Caki2 (cell line): ENCODE data around the gene TAOK2. TPM values are rescaled to one million over a fixed set of nuclear protein-coding genes. Genes with fewer than 3 reads are reported as not detected.

Experiments
- DNase-seq: peaks from one replicate; pipeline ENCODE4 v3.0.0-alpha.2; 2015; ENCODE audit warnings: low read depth
- in situ Hi-C: cut with HindIII; loops from 2 replicates; pipeline ENCODE4 v1.10.0; 2016; ENCODE audit warnings: low sequenced_read_pairs, low pct_unique_long_range_greater_than_20kb, mixed read lengths
- total RNA-seq: library from RNA; depleted of rRNA; stranded (reverse); fragments of >200 nt; shearing (Covaris generic); gene quantifications from 2 replicates; pipeline ENCODE4 v1.2.3, GENCODE V29; 2014; ENCODE audit warnings: low replicate concordance

Gene TAOK2
- total RNA-seq, 1 experiment from 2014 or later = 57.0 TPM

- peak; percentile 95 for DNase-seq
- in situ Hi-C loops = no loop called here
Measured at GRCh38 chr16:29961479-29962343, 12.0 kb upstream of the TAOK2 start, which contains the start of gene TMEM219. TSS of gene TMEM219 (plus strand) at chr16:29962079. CDS start at chr16:29963144, 1,065 bp downstream.

- no peak for DNase-seq
- in situ Hi-C loops = no loop called here
Measured at GRCh38 chr16:29962344-29962994, 11.2 kb upstream of the TAOK2 start.

- in situ Hi-C loops = no loop called here
- DNase-seq = no peak
Measured at GRCh38 chr16:29963021-29963743, 10.5 kb upstream of the TAOK2 start.

GRCh38 chr16:29968205-29968604 lies 5.5 kb upstream of the TAOK2 start:
- in situ Hi-C loops = no loop called here
- DNase-seq = no peak

GRCh38 chr16:29971304-29971703 lies 2.4 kb upstream of the TAOK2 start:
- DNase-seq = no peak
- in situ Hi-C loops = no loop called here

- DNase-seq = no peak
Measured at GRCh38 chr16:29972500-29972899, 1.2 kb upstream of the TAOK2 start.

GRCh38 chr16:29972992-29973383 lies 680 bp upstream of the TAOK2 start:
- in situ Hi-C loops = no loop called here
- DNase-seq = no peak

More at GRCh38 chr16:29972500-29972899, 1.2 kb upstream of the TAOK2 start:
- in situ Hi-C loops = no loop called here

- no peak for DNase-seq
- in situ Hi-C loops = no loop called here
Measured at GRCh38 chr16:29974291-29975133, 844 bp downstream of the TAOK2 start.

GRCh38 chr16:29975134-29975538 lies 1.5 kb downstream of the TAOK2 start:
- DNase-seq = no peak
- in situ Hi-C loops = no loop called here

- in situ Hi-C loops = no loop called here
- no peak for DNase-seq
Measured at GRCh38 chr16:29975811-29976511, 2.3 kb downstream of the TAOK2 start.

- no peak for DNase-seq
- in situ Hi-C loops = no loop called here
Measured at GRCh38 chr16:29977063-29977825, 3.6 kb downstream of the TAOK2 start.

GRCh38 chr16:29978081-29978480 lies 4.4 kb downstream of the TAOK2 start:
- no peak for DNase-seq
- in situ Hi-C loops = no loop called here

- no peak for DNase-seq
- in situ Hi-C loops = no loop called here
Measured at GRCh38 chr16:29978564-29979270, 5.0 kb downstream of the TAOK2 start.

GRCh38 chr16:29982560-29983419 lies 9.1 kb downstream of the TAOK2 start:
- in situ Hi-C loops = no loop called here

GRCh38 chr16:29983420-29984136 lies 9.9 kb downstream of the TAOK2 start:
- DNase-seq = no peak
- in situ Hi-C loops = no loop called here

More at GRCh38 chr16:29982560-29983419, 9.1 kb downstream of the TAOK2 start:
- no peak for DNase-seq
